Measurements from ENCODE around the gene KIRREL2. TPM values are rescaled to one million over a fixed set of nuclear protein-coding genes. Genes with fewer than 3 reads are reported as not detected.

KIRREL2 gene
- total RNA-seq, 6 experiments from 2014 or later: 0.07 TPM; not detected in 5

GRCh38 chr19:35851213-35852028, 5.3 kb upstream of the KIRREL2 start:
- Mint-ChIP-seq H3K27me3 (ENCODE audit: insufficient read depth) (peaks cover 62% of the 10 kb centered on the region), H3K4me1 (ENCODE audit: low read depth) (peaks cover 6% of the 10 kb centered on the region; the same call in 1 of the 2 replicates), H3K36me3 (ENCODE audit: low read depth) (no peaks in the 10 kb centered on the region), H3K4me3 (no peak overlapping the region), H3K9me3 (no peaks in the 10 kb centered on the region), H3K27ac (no peak overlapping the region)
- TF ChIP-seq CTCF (IDR thresholded peaks at IDR 0.05): no peak
- no peak for DNase-seq

GRCh38 chr19:35852029-35852780, 4.5 kb upstream of the KIRREL2 start, which contains the start of gene NPHS1:
NPHS1 (minus strand) TSS chr19:35852504; CDS start chr19:35851837, 667 bp downstream.
- H3K4me3 Mint-ChIP-seq: no peak within 1 kb of the TSS
- no peak for DNase-seq
- H3K36me3 Mint-ChIP-seq (ENCODE audit: low read depth): no peaks in the 10 kb centered on the region
- H3K27me3 Mint-ChIP-seq (ENCODE audit: insufficient read depth): peaks cover 55% of the 10 kb centered on the region
- H3K27ac Mint-ChIP-seq: no peak within 1 kb of the TSS
- peaks cover 6% of the 10 kb centered on the region; the same call in 1 of the 2 replicates for H3K4me1 Mint-ChIP-seq (ENCODE audit: low read depth)
- no peaks in the 10 kb centered on the region for H3K9me3 Mint-ChIP-seq
- TF ChIP-seq CTCF (IDR thresholded peaks at IDR 0.05): no peak

GRCh38 chr19:35853038-35853756, 3.5 kb upstream of the KIRREL2 start:
- H3K27me3 Mint-ChIP-seq (ENCODE audit: insufficient read depth): peaks cover 48% of the 10 kb centered on the region
- H3K36me3 Mint-ChIP-seq (ENCODE audit: low read depth): no peaks in the 10 kb centered on the region
- no peak for TF ChIP-seq CTCF (IDR thresholded peaks at IDR 0.05)

GRCh38 chr19:35858311-35858710, 1.6 kb downstream of the KIRREL2 start:
- no peak overlapping the region for H3K4me3 Mint-ChIP-seq
- DNase-seq: no peak
- H3K27ac Mint-ChIP-seq: no peak overlapping the region
- H3K27me3 Mint-ChIP-seq (ENCODE audit: insufficient read depth): peaks cover 42% of the 10 kb centered on the region
- no peak for TF ChIP-seq CTCF (IDR thresholded peaks at IDR 0.05)
- H3K9me3 Mint-ChIP-seq: no peaks in the 10 kb centered on the region
- peaks cover 6% of the 10 kb centered on the region; the same call in 1 of the 2 replicates for H3K4me1 Mint-ChIP-seq (ENCODE audit: low read depth)
- no peaks in the 10 kb centered on the region for H3K36me3 Mint-ChIP-seq (ENCODE audit: low read depth)

More at GRCh38 chr19:35853038-35853756, 3.5 kb upstream of the KIRREL2 start:
- Mint-ChIP-seq H3K9me3 (no peaks in the 10 kb centered on the region), H3K27ac (no peak overlapping the region), H3K4me3 (no peak overlapping the region), H3K4me1 (ENCODE audit: low read depth) (peaks cover 6% of the 10 kb centered on the region; the same call in 1 of the 2 replicates)
- no peak for DNase-seq

- no peaks in the 10 kb centered on the region for H3K9me3 Mint-ChIP-seq
- no peak overlapping the region for H3K4me3 Mint-ChIP-seq
- H3K36me3 Mint-ChIP-seq (ENCODE audit: low read depth): no peaks in the 10 kb centered on the region
- DNase-seq: no peak
- H3K4me1 Mint-ChIP-seq (ENCODE audit: low read depth): peaks cover 5% of the 10 kb centered on the region; the same call in 1 of the 2 replicates
- H3K27ac Mint-ChIP-seq: no peak overlapping the region
- peaks cover 42% of the 10 kb centered on the region for H3K27me3 Mint-ChIP-seq (ENCODE audit: insufficient read depth)
- TF ChIP-seq CTCF (IDR thresholded peaks at IDR 0.05): no peak
Measured at GRCh38 chr19:35859414-35859813, 2.7 kb downstream of the KIRREL2 start.
